ENCODE measurements around the gene TPH1. TPM values are rescaled to one million over a fixed set of nuclear protein-coding genes. Genes with fewer than 3 reads are reported as not detected.

The TPH1 gene
- total and polyA plus RNA-seq, 10 of the 15 experiments (the other 5 are each of a cell fraction or from before 2014, with no cell fraction given) = 0.05 to 0.82 (median 0.29) TPM

DNA sequence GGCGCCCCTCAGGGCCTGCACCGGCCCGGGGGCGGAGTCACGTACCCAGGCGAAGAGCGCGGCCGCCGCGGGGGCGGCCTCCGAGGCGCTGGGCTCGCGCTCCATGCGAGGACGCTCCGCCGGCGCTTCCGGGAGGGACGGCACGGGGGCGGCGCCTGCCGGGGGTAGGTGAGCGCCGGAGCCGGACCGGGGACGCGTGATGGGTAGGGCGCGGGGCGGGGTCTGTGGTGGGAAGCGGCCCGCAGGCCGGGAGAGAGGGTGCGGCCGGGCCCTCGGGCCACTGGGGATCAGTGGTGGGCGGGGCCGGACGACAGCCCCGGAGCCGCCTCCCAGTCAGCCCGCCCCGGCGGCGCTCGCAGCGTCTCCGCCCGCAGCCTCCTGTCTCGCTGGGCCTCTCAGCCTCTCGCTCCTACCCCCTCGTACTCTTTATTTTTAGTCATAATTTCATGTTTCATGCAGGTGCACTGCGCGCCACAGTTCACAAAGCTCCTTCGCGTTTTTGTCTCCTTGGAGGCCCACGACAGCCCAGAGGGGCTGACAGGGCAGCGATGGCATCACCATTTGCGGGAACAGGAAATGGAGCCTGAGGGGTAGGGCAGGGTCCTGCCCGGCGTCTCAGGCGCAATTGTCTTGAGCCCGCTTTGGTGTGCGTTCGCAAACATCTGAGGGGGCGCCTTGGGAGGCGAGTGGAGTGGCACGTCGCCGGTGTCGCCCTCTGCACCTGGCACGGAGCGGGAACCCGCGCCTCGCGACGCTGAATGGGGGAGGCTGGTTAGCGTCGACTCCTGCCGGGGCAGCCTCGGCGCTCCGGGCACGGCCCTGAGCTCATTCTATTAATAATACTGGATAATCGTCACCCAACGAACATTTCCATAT lies 32.9 kb downstream of the TPH1 start, which contains the start of gene SERGEF (continued):
- TF ChIP-seq, protein P1, sequence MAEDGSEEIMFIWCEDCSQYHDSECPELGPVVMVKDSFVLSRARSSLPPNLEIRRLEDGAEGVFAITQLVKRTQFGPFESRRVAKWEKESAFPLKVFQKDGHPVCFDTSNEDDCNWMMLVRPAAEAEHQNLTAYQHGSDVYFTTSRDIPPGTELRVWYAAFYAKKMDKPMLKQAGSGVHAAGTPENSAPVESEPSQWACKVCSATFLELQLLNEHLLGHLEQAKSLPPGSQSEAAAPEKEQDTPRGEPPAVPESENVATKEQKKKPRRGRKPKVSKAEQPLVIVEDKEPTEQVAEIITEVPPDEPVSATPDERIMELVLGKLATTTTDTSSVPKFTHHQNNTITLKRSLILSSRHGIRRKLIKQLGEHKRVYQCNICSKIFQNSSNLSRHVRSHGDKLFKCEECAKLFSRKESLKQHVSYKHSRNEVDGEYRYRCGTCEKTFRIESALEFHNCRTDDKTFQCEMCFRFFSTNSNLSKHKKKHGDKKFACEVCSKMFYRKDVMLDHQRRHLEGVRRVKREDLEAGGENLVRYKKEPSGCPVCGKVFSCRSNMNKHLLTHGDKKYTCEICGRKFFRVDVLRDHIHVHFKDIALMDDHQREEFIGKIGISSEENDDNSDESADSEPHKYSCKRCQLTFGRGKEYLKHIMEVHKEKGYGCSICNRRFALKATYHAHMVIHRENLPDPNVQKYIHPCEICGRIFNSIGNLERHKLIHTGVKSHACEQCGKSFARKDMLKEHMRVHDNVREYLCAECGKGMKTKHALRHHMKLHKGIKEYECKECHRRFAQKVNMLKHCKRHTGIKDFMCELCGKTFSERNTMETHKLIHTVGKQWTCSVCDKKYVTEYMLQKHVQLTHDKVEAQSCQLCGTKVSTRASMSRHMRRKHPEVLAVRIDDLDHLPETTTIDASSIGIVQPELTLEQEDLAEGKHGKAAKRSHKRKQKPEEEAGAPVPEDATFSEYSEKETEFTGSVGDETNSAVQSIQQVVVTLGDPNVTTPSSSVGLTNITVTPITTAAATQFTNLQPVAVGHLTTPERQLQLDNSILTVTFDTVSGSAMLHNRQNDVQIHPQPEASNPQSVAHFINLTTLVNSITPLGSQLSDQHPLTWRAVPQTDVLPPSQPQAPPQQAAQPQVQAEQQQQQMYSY (CRISPR knock-in tag; IDR thresholded peaks at IDR 0.05) = no peak
- TF ChIP-seq, protein P2, sequence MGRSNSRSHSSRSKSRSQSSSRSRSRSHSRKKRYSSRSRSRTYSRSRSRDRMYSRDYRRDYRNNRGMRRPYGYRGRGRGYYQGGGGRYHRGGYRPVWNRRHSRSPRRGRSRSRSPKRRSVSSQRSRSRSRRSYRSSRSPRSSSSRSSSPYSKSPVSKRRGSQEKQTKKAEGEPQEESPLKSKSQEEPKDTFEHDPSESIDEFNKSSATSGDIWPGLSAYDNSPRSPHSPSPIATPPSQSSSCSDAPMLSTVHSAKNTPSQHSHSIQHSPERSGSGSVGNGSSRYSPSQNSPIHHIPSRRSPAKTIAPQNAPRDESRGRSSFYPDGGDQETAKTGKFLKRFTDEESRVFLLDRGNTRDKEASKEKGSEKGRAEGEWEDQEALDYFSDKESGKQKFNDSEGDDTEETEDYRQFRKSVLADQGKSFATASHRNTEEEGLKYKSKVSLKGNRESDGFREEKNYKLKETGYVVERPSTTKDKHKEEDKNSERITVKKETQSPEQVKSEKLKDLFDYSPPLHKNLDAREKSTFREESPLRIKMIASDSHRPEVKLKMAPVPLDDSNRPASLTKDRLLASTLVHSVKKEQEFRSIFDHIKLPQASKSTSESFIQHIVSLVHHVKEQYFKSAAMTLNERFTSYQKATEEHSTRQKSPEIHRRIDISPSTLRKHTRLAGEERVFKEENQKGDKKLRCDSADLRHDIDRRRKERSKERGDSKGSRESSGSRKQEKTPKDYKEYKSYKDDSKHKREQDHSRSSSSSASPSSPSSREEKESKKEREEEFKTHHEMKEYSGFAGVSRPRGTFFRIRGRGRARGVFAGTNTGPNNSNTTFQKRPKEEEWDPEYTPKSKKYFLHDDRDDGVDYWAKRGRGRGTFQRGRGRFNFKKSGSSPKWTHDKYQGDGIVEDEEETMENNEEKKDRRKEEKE (IDR thresholded peaks at IDR 0.05) = no peak
- TF ChIP-seq IRF4 (IDR thresholded peaks at IDR 0.05; ENCODE audit: low read depth, low read length) (no peak), CHD1 (IDR thresholded peaks at IDR 0.05; ENCODE audit: low read depth, low read length) (no peak), ATF7 (IDR thresholded peaks at IDR 0.05; ENCODE audit: low read depth) (peak; percentile 53), NFYA (IDR thresholded peaks at IDR 0.05; ENCODE audit: borderline replicate concordance, low read depth, low read length) (no peak)
